GM18951 (cell line): ENCODE data around the gene OMP.

Source experiments
- POLR2A ChIP-seq: IDR thresholded peaks from 4 replicates; pipeline ENCODE4 v1.6.1; 2011; ENCODE audit warnings: mild to moderate bottlenecking; ENCODE audit not compliant: insufficient read length, insufficient read depth; ENCODE audit errors: extremely low read depth
- in situ Hi-C: fragments of 300-500 bp; cut with MboI; formaldehyde crosslinking; loops from one replicate; pipeline ENCODE4 v1.12.0; 2022; ENCODE audit warnings: low sequenced_read_pairs, mixed read lengths, inconsistent platforms; ENCODE audit not compliant: unreplicated experiment

OMP gene

GRCh38 chr11:77129842-77130756 lies 27.5 kb downstream of the OMP start:
- in situ Hi-C loops = no loop called here
- no peak for TF ChIP-seq POLR2A

GRCh38 chr11:77130763-77131513 lies 28.3 kb downstream of the OMP start:
- in situ Hi-C loops = no loop called here
- TF ChIP-seq POLR2A = no peak

DNA sequence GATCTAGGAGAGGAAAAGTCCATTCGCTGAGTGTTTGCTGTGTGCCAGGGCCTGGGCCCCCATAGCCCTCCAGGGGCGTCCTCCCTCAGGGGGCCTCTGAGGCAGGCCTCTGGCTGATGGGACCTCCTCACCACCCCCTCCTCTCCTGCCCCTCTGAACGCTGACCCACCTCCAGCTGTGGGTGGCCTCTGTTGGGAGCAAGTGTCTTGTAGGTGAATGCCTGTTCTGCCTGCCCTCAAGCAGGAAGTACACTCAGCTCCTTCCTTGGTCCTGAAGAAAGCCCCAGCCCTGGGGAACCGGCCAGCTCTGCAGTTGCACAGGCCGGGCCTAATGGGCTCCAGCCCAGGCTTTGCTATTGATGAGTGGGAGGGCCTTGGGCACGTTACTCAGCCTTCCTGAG lies 28.9 kb downstream of the OMP start:
- no peak for TF ChIP-seq POLR2A
- in situ Hi-C loops = no loop called here

GRCh38 chr11:77135069-77135468 lies 32.4 kb downstream of the OMP start:
- no peak for TF ChIP-seq POLR2A
- in situ Hi-C loops = no loop called here

- TF ChIP-seq POLR2A = no peak
- in situ Hi-C loops = no loop called here
Observed at GRCh38 chr11:77136074-77136473, 33.4 kb downstream of the OMP start.

DNA sequence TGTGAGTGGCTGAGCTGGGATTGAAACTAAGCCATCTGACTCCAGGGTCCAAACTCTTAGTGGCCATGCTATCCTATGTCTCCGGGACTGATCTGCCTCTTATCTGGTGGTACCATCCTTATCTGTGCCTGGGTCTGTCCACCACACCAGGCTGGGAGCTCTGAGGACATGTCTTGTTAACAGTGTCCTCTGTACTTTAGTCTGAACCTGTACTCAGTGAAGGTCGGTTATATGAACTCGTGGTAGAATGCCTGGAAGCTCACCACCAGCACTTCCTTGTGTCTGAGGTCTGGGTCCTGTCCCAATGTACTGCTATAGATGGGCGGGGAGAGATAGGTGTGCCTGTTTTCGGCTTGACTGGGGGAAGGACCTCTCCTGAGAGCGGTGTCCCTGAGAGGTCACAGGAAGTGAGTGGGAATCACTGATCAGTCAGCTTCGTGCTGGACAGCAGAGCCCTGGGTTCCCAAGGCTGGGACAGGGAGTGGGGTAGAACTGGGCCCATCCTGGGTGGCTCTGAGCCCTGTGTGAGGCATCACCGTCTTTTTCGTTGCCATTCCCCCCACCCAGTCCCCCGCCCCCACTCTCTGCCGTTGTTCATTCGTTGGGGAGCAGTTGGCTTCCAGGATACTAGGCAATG lies 34.3 kb downstream of the OMP start:
- TF ChIP-seq POLR2A = no peak
- in situ Hi-C loops = no loop called here

DNA sequence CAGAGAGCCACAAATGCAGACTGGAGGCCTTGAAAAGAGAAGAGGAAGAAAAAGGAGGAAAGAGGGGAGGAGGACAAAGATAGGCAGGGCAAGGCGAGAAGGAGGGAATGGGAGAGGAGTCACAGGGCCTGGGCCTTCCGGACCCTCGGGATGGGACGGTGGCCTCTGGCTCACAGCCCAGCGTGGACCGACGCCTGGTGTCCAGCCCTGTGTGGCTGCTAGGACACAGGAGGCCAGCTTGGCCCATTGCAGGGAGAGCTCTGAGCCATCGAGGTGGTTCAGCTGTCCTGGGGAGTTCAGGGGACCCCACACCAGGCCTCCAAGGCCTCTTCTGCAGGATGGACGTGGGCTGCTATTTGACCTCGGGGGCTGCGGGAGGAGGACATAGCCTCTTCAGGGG lies 34.8 kb downstream of the OMP start:
- in situ Hi-C loops = no loop called here
- no peak for TF ChIP-seq POLR2A

DNA sequence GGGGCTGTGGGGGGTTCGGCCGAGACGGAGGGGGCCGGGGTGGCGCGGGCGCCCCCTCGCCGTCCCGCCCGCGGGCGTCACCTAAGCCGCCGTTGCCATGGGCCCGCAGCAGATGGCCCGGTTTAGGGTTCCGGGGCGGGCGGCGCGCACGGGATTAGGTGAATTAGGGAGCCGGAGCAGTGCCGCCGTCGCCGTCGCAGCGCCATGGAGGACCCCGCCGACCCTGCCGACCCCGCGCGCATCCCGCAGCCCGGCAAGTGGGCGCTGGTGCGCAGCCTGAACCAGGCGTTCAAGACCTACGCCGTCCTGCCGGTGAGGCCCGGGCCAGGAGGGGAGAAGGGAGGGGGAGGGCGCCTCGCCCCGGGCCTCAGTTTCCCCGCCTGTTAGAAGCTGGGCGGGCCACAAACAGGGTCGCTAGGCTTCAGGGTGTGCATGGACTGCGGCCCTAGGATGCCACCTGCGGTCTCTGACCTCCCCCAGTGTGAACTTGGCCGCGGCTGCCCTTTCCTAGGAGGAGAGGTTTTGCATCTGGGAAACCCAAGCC lies 35.5 kb downstream of the OMP start:
- TF ChIP-seq POLR2A = no peak
- in situ Hi-C loops = no loop called here

DNA sequence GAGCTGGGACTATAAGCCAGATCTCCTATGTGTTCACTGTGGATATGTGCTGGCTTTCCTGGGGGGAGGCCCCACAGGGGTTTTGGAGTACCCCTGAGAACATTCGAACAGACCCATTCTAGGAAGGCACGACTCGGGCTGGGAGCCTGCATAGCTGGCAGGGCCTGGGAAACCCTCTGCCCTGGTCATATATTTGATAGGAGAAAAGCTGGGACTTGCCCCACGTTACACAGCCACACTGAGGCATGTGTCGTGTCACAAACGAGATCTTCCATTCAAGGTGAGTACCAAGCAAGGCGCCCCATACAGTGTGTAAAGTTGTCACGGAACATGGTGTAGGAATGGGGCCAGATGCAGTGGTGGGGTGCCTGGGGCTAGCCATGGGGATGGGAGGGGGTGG lies 36.6 kb downstream of the OMP start:
- TF ChIP-seq POLR2A = no peak
- in situ Hi-C loops = no loop called here

DNA sequence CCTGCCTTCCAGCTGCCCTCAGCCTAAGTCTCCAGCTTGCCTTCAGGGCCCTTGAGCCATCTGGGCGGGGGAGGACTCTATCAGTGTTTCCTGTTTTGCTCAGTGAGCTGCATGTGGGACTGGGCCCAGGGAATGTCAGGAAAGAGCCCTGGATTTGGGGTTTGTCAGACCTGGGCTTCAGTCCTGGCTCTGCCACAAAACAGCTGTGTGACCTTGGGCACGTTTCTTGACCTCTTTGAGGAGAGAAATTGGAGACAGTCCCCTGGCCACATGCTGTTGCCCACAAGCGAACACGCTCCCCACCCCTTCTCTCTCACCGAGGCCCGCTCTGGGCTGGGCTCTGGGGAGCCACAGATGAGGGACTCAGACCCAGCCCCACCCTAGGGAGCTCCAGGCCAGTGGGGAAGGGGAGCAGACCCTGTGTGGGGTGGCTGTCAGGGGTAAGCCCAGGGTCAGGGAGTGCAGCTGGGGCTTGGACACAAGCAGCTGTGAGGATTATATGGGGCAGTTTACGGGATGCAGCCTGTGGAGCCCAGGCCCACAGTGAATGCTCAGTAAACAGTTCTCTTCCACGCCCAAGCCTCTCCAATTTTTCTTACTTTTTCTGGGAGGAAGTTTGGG lies 37.7 kb downstream of the OMP start:
- TF ChIP-seq POLR2A = no peak
- in situ Hi-C loops = no loop called here

DNA sequence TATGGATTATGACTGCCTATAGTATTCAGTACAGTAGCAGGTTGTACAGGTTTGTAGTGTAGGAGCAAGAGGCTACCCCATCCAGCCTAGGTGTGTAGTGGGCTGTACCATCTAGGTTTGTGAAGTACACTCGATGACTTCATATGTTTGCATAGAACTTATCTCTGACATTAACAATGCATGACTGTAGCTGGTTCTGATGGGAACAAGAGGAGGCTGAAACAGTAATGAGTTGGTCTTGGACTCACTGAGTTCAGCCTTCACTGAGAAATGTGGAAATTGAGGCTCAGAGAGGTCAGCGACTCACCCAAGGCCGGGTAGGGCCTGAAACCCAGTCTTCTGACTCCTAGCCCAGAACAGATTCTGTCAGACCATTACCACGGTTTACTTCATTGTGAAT lies 38.4 kb downstream of the OMP start:
- no peak for TF ChIP-seq POLR2A
- in situ Hi-C loops = no loop called here

DNA sequence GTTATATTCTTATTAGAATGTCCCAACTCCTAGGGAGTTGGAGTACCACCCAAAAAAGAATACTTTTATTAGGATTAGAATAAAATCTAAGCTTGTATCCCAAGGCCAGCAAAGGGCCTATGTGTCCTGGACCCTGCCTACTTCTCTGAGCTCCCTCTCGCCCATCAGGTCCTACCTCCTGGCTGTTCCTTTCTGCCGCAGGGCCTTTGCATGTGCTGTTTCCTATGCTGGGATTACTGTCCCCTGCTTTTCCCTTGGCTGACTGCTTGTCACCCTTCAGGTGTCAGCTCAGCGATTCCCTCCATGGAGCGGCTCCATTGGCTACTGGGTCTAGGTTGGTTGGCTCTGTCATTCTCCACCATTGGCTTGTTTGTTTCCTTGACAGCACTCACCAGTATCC lies 38.8 kb downstream of the OMP start:
- in situ Hi-C loops = no loop called here

More for the DNA sequence above, 38.8 kb downstream of the OMP start:
- no peak for TF ChIP-seq POLR2A
